ENCODE data around the gene STAMBP.

STAMBP gene

DNA sequence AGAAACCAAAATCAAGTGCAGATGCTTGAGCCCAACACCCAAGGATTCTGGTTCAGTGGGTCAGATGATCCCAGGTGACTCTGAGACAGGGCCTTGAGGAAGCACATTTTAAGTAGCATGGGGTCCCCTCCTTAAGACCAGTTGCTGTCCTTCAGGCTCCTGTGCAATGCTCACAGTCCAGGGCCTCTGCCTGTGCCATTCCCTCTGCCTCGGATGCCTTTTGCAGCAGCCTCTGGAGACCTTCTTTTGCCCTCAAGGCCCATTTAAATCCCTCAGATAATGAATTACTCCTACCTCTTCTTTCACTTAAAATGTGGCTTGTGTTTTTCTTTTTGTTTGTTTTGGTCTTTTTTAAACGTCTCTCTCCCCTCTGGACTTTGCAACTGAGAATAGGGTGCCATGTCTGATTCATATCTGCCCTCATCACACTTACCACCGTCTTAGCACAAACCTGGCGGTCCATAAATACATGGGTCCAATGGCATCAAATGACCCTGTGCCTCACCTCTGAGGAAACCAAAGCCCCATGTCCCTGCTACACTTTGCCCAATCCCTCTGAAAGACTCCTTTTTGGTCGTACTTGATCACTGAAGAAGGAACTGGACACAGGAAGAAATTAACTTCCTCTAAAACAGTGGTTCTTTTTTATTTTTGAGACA is 78.2 kb downstream of the STAMBP start:
- DNase-seq (ENCODE audit: low spot score): no peak

- DNase-seq (ENCODE audit: low spot score): peak; percentile 43
These were observed 79.2 kb downstream of the STAMBP start for GRCh38 chr2:73907840-73908452.

GRCh38 chr2:73908689-73909652 is 80.2 kb downstream of the STAMBP start:
- no peak for DNase-seq (ENCODE audit: low spot score)

- DNase-seq (ENCODE audit: low spot score): no peak
These were observed 82.2 kb downstream of the STAMBP start for GRCh38 chr2:73910873-73911547.

DNA sequence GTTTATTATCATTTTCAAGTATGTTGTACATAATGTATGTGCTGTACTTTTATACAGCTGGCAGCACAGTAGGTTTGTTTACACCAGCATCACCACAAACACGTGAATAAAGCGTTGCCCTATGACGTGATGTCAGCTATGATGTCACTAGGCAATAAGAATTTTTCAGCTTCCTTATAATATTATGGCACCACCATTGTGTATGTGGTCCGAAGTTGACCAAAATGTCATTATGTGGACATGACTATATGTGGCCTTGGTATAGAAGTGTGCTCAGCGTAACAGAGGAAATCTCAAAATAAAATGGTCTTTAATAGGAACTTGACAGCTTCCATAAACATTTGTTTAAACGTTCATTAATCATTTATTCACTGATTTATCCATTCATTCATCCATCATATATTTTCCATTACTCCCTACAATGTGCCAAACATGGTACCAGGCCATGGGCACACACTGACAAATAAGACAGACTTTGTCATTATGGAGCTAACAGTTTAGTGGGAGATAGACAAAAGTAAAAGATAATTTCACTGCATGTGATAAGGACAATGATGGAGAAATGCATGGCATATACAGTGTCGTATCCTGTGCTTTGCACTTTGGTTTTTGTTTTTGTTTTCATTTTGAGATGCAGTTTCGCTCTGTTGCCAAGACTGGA is 82.9 kb downstream of the STAMBP start:
- no peak for DNase-seq (ENCODE audit: low spot score)

DNA sequence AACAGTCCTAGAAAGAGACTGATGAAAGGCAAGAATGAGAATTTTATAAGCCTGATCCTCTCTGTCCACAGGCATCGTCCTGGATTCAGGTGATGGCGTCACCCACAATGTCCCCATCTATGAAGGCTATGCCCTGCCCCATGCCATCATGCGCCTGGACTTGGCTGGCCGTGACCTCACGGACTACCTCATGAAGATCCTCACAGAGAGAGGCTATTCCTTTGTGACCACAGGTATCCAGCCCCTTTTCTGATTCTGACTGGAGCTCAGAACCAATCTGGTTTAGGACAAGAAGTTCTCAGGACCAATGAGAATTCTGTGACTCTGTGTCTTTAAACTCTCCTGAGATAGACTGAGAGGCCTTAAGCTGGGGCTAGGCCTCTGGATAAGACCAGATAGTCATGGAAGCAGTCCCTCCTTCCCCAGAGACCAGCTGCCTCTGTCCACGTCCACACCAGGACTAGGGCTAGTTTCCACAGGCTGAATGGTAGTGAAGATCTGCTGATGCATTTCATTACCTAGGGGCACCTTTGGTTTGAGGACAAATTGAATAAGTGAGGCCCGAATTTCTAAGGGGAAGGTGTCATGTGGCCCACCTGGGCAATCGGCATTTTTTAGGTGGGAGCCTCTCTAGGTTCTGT is 84.8 kb downstream of the STAMBP start:
- DNase-seq (ENCODE audit: low spot score): no peak

DNA sequence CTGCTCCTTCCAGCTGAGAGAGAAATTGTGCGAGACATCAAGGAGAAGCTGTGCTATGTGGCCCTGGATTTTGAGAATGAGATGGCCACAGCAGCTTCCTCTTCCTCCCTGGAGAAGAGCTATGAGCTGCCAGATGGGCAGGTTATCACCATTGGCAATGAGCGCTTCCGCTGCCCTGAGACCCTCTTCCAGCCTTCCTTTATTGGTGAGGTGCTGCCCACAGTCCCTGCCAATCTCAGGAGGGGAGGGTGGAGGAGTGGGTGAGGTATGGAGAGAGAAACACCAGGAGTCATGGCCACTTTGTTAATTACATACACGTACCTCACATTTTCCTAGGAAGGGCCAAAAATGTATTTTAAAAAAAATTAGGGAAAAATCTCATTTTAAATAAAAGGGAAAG is 85.9 kb downstream of the STAMBP start:
- no peak for DNase-seq (ENCODE audit: low spot score)

GRCh38 chr2:73915437-73915993 is 86.8 kb downstream of the STAMBP start:
- DNase-seq (ENCODE audit: low spot score): no peak

DNA sequence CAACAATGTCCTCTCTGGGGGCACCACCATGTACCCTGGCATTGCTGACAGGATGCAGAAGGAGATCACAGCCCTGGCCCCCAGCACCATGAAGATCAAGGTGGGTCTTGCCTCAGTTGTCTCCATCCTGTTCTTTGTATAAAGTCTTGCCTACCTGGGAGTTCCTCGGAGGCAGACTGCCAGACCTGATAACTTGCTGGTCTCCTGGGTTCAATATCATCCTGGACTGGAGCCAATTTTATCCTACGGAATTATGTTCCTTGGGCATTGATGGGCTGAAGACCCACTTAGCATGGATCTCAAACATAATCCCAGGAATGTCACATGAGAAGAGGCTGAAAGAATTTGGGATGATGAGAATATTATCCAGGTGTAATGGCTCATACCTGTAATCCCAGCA is 87.9 kb downstream of the STAMBP start:
- no peak for DNase-seq (ENCODE audit: low spot score)

DNA sequence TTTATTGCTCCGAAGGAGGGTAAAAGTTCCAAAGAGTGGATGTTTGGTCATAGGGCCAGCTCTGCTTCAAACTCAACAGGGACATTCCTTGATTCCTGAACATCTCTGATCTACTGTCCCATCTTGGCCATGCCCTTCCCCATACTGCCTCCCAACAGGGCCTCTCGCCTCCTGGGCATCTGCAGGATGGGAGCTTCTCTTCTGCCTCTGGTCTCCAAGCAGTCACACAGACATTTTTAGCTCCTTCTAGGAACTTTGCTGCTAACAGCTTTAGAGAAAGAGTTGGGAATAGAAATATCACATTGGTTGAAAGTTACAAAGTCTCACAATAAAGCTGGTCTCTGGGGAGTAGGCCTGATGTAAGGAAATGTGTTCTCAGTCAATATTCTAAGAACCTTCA is 88.5 kb downstream of the STAMBP start:
- no peak for DNase-seq (ENCODE audit: low spot score)

DNA sequence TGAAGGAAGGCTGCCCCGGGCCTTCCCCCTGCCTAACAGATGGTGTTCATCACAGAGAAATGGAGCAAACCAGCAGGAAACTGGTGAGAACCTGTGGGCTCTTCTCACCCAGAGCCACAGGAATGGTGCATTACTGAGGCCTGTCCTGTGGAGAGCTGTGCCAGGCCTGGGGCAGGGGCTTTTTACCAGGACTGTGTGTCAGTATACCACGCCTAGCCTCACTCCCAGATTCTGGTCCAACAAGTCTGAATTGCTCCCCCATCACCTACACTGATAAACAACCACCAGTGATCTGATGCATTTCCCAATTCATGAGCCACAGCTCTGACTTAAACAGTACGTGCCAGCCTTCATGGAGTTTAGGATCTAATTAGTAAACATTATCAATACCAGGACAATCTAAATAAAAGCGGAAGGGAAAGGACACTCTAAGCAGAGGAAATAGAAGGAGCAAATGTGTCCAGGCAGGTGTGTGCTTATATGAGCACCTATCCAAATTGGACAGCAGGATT is 89.0 kb downstream of the STAMBP start:
- DNase-seq (ENCODE audit: low spot score): no peak

DNA sequence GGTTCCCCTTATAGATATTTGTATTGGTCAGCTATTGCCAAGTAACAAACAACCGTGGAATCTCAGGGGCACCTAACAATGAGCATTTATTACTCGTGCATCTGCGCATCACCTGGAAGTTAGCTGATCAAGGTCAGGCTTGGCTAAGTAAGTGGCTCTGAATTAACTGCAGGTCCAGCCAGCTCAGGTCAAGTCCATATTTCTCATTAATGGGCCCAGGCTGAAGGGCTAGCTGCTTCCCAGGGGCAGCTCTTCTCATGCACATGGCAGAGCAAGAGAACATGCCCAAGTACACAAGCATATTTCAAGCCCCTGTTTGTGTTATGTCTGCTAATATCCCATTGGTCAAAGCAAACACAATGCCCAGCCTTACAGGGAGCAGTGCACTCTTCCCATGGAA is 90.1 kb downstream of the STAMBP start:
- no peak for DNase-seq (ENCODE audit: low spot score)

DNA sequence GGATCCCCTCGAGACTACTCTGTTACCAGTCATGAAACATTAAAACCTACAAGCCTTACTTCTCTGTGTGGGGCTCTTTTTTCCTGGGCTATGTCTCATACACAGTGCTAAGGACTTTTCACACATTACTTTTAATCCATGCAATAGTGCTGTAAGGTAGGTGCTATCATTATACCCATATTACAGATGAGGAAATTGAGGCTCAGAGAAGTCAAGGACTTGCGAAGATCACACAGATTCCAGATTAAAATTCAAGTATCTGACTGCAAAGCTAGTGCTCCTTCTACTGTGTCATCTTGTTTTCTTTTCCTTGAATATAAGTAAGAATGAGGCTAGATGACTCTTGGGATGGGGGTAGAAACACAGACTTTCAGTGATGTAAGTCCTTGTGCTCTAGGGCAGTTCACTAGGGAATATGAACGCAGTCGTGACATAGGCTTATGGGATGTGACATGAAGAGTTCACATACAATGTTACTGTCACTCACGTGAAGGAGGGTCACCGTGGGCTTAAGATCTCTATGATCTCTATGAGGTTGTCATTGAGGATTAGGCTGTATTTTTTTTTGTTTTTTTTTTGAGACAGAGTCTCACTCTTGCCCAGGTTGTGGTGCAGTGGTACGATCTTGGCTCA is 91.0 kb downstream of the STAMBP start:
- DNase-seq (ENCODE audit: low spot score): no peak

DNA sequence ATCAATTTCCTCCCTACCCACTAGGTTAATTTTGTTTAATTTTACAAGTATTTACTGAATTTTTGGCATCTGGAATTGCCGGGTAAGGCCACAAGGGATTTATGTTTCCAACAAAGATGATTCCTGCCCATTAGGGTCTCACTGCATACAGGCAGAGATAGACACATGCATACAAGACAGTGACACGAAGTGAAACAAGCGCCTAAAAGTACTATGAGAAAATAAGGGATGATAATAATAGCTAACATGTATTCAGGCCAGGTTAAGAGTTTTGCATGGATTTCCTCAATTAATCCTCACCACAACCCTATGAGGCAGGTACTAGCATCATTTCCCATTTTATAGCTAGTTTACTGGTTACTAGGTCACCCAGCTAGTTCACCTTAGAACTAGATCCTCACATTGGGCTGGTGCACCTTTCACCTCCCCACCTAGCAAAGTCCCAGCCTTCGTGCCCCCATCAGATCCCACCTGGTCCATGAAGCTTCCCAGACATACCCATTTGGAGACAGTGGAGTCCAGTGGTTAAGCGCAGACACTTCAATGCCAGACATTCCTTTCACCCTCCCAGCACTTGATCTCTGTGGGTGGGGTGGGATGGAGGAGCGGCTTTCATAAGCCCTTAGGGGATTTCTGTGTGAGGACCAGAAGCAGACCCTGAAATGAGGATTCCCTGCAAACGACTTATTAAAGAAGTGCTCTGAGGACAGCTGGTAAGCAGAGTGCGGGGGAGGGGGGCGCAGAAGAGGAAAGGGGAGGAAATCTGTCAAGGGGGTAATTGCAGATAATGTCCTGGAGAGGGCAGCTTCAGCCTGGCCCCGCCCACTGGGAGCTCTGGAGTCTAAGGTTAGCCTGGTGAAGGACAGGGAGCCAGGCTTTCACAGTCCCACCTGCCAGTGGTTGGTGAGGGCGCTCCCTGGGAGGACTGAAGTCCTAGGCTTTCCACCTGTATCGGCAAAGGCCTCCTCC is 92.1 kb downstream of the STAMBP start:
- peak; percentile 64 for DNase-seq (ENCODE audit: low spot score)

GRCh38 chr2:73921581-73921980 is 92.8 kb downstream of the STAMBP start:
- no peak for DNase-seq (ENCODE audit: low spot score)

DNA sequence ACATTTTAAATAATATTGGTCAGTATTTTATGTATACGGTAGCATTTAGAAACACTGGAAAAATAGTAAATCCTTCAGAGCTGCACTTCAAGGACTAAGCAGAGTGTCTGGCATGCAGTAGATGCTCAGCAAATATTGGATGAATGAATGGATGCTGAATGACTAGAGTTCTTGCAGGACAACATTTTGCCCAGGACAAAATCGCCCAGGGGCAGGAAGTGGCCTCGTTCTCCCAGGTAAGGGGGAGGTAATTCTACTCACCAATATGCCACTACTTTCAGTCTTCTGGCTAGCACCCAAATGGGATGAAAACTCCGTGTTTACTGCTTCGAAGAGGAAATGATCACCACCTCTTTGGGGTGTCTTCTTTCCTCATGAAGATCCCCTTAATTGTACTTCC is 93.9 kb downstream of the STAMBP start:
- no peak for DNase-seq (ENCODE audit: low spot score)
